Panc1 (cell line): Measurements from ENCODE around the gene SP4.

Experiments
- CTCF ChIP-seq: fragments of 450-650 bp; IDR thresholded peaks from 2 replicates; pipeline ENCODE4 v1.5.1; 2017; ENCODE audit warnings: mild to moderate bottlenecking
- POLR2AphosphoS5 ChIP-seq: IDR thresholded peaks from 2 replicates; pipeline ENCODE4 v1.6.1; 2012; ENCODE audit warnings: mild to moderate bottlenecking, low read depth, low read length, moderate library complexity

DNA sequence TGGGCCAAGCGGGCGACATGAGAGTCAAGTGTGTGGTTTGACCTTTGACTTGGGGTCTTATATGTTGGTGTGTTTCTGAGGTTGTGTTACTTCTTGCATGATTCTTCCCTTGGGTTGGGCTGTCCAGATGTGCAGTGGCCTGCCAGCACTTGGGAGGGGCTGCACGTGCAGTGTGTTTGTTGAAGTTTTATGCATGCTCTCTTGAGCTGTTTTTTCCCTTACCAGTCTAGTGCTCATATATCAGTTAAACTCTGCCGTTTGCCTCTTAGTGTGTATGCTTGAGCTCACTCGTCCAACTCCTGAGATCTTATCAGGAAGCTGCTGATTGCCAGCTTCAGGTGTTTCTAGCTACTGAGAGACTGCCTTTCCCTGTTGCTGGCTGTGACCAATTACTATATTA, 23.1 kb downstream of the SP4 start:
- no peak for TF ChIP-seq CTCF
- no peak for TF ChIP-seq POLR2AphosphoS5
